IMR-90 (cell line): ENCODE measurements around the gene KAT2A. TPM values are rescaled to one million over a fixed set of nuclear protein-coding genes. Genes with fewer than 3 reads are reported as not detected.

ENCODE experiments used
- ATAC-seq: fragments of 200-7000 bp; cut with Tn5 transposase; 2 replicates; pipeline ENCODE4 v1.9.1; 2020; ENCODE audit warnings: low read depth, mild to moderate bottlenecking, moderate library complexity
- BruUV-seq: library from RNA; stranded (reverse); fragments of 400-500 nt; replicated peaks from 2 replicates; lab custom pipeline; 2021; lab: Mats Ljungman, UMichigan
- CTCF ChIA-PET: fragments of 300-600 bp; formaldehyde crosslinking; extraction: SDS; loops from one replicate; lab custom pipeline; 2021; ENCODE audit warnings: antibody characterized with exemption; lab: Yijun Ruan, JAX
- POLR2A ChIA-PET: fragments of 300-600 bp; sonication (Branson Sonifier 250); formaldehyde crosslinking; loops from one replicate; lab custom pipeline; 2022; ENCODE audit warnings: antibody characterized with exemption; ENCODE audit not compliant: unreplicated experiment; lab: Charles Lee
- DNase-seq: peaks from one replicate; pipeline ENCODE4 v3.0.0; 2013
- H2AFZ ChIP-seq: replicated peaks from 2 replicates; pipeline ENCODE3; 2013; ENCODE audit warnings: low read length, mild to moderate bottlenecking; ENCODE audit not compliant: poor library complexity
- H2AK5ac ChIP-seq: 2 replicates; pipeline ENCODE4 v1.6.1; 2013; ENCODE audit warnings: low read depth, low read length, inconsistent platforms
- H2AK9ac ChIP-seq: replicated peaks from 2 replicates; pipeline ENCODE3; 2013; ENCODE audit warnings: mild to moderate bottlenecking, low read depth, low read length, moderate library complexity; ENCODE audit not compliant: poor library complexity
- H2BK120ac ChIP-seq: 2 replicates; pipeline ENCODE4 v1.6.1; 2013; ENCODE audit warnings: low read depth, low read length, inconsistent platforms
- H2BK15ac ChIP-seq: 3 replicates; pipeline ENCODE4 v1.6.1; 2013; ENCODE audit warnings: low read depth, low read length, inconsistent platforms
- H2BK20ac ChIP-seq: 2 replicates; pipeline ENCODE4 v1.6.1; 2013; ENCODE audit warnings: low read depth, mild to moderate bottlenecking, inconsistent platforms, low read length, moderate library complexity
- H2BK5ac ChIP-seq: 2 replicates; pipeline ENCODE4 v1.6.1; 2013; ENCODE audit warnings: mild to moderate bottlenecking, low read depth, low read length, inconsistent platforms; ENCODE audit not compliant: poor library complexity, severe bottlenecking
- H3K14ac ChIP-seq: replicated peaks from 2 replicates; pipeline ENCODE4 v1.6.1; 2013; ENCODE audit warnings: low read depth, low read length, inconsistent platforms
- H3K18ac ChIP-seq: 2 replicates; pipeline ENCODE4 v1.6.1; 2013; ENCODE audit warnings: low read depth, low read length, control low read depth
- H3K23ac ChIP-seq: 2 replicates; pipeline ENCODE4 v1.6.1; 2013; ENCODE audit warnings: low read depth, low read length, inconsistent platforms
- H3K27ac ChIP-seq: 2 replicates; pipeline ENCODE4 v1.5.1; 2013; ENCODE audit warnings: mild to moderate bottlenecking, control low read depth, low read length; ENCODE audit not compliant: insufficient read depth
- H3K27me3 ChIP-seq: 2 replicates; pipeline ENCODE4 v1.6.1; 2013; ENCODE audit warnings: low read length; ENCODE audit not compliant: control insufficient read depth, insufficient read depth
- H3K36me3 ChIP-seq: 2 replicates; pipeline ENCODE4 v1.6.1; 2013; ENCODE audit warnings: low read length, mixed read lengths; ENCODE audit not compliant: control insufficient read depth, insufficient read depth
- H3K4ac ChIP-seq: 2 replicates; pipeline ENCODE4 v1.6.1; 2013; ENCODE audit warnings: low read depth, low read length, inconsistent platforms
- H3K4me1 ChIP-seq: 2 replicates; pipeline ENCODE4 v1.6.1; 2013; ENCODE audit warnings: low read length, mixed read lengths; ENCODE audit not compliant: control insufficient read depth, insufficient read depth
- H3K4me2 ChIP-seq: 2 replicates; pipeline ENCODE4 v1.6.1; 2013; ENCODE audit warnings: low read depth, mild to moderate bottlenecking, control low read depth, low read length, moderate library complexity
- H3K4me3 ChIP-seq: 2 replicates; pipeline ENCODE4 v1.5.1; 2013; ENCODE audit warnings: low read depth, mild to moderate bottlenecking, control low read depth, low read length, moderate library complexity; ENCODE audit not compliant: insufficient read depth
- H3K56ac ChIP-seq: 2 replicates; pipeline ENCODE4 v1.6.1; 2013; ENCODE audit warnings: low read length, inconsistent platforms; ENCODE audit not compliant: insufficient read depth; ENCODE audit errors: extremely low read depth
- H3K79me1 ChIP-seq, 2 experiments: 2 replicates each; pipeline ENCODE4 v1.6.1; 2013; ENCODE audit warnings: low read length in 2 of 2, inconsistent platforms in 1 of 2, low read depth in 1 of 2
- H3K9ac ChIP-seq: 2 replicates; pipeline ENCODE4 v1.6.1; 2013; ENCODE audit warnings: low read depth, low read length, control low read depth
- H3K9me1 ChIP-seq: 2 replicates; pipeline ENCODE4 v1.6.1; 2013; ENCODE audit warnings: low read length, inconsistent platforms; ENCODE audit not compliant: insufficient read depth
- H3K9me3 ChIP-seq: 2 replicates; pipeline ENCODE4 v1.6.1; 2013; ENCODE audit warnings: low read length; ENCODE audit not compliant: control insufficient read depth, insufficient read depth
- H4K20me1 ChIP-seq: 2 replicates; pipeline ENCODE4 v1.6.1; 2013; ENCODE audit warnings: low read length, inconsistent platforms; ENCODE audit not compliant: insufficient read depth
- H4K5ac ChIP-seq: 2 replicates; pipeline ENCODE4 v1.6.1; 2013; ENCODE audit warnings: mild to moderate bottlenecking, low read depth, low read length, control low read depth
- H4K8ac ChIP-seq, 2 experiments: 2 replicates each; pipeline ENCODE4 v1.6.1; 2013; ENCODE audit warnings: low read depth in 2 of 2, low read length in 2 of 2, control low read depth in 1 of 2, inconsistent platforms in 1 of 2
- H4K91ac ChIP-seq: 2 replicates; pipeline ENCODE4 v1.6.1; 2013; ENCODE audit warnings: low read depth, low read length, inconsistent platforms; ENCODE audit not compliant: insufficient read depth
- CHD1 ChIP-seq: IDR thresholded peaks from 2 replicates; pipeline ENCODE4 v1.6.1; 2012; ENCODE audit warnings: low read depth, low read length, improper control_type of control experiment
- CTCF ChIP-seq: conservative IDR thresholded peaks from 2 replicates; pipeline ENCODE4 v1.5.1; 2012; ENCODE audit warnings: mild to moderate bottlenecking, low read depth, low read length, improper control_type of control experiment
- FOS ChIP-seq: fragments of 150-350 bp; IDR thresholded peaks from 2 replicates; pipeline ENCODE4 v1.6.1; 2016; ENCODE audit warnings: low read depth, low read length
- MAFK ChIP-seq: IDR thresholded peaks from 2 replicates; pipeline ENCODE4 v1.6.1; 2012; ENCODE audit warnings: low read depth, low read length, improper control_type of control experiment
- MXI1 ChIP-seq: IDR thresholded peaks from 2 replicates; pipeline ENCODE4 v1.6.1; 2012; ENCODE audit warnings: low read depth, mild to moderate bottlenecking, low read length, moderate library complexity, borderline replicate concordance
- NFE2L2 ChIP-seq: fragments of 150-350 bp; IDR thresholded peaks from 2 replicates; pipeline ENCODE4 v1.6.1; 2016; ENCODE audit warnings: low read depth, mild to moderate bottlenecking, low read length
- POLR2A ChIP-seq: IDR thresholded peaks from 2 replicates; pipeline ENCODE4 v1.6.1; 2012; ENCODE audit warnings: mild to moderate bottlenecking, low read depth, low read length
- RAD21 ChIP-seq: IDR thresholded peaks from 2 replicates; pipeline ENCODE4 v1.6.1; 2012; ENCODE audit warnings: low read length, improper control_type of control experiment
- RCOR1 ChIP-seq: IDR thresholded peaks from 2 replicates; pipeline ENCODE4 v1.6.1; 2012; ENCODE audit warnings: mild to moderate bottlenecking, low read length, improper control_type of control experiment; ENCODE audit not compliant: insufficient replicate concordance
- RFX5 ChIP-seq: IDR thresholded peaks from 2 replicates; pipeline ENCODE4 v1.8.0; 2012; ENCODE audit warnings: low read depth, mild to moderate bottlenecking, low read length, moderate library complexity
- SMC3 ChIP-seq: fragments of 150-350 bp; IDR thresholded peaks from 2 replicates; pipeline ENCODE4 v1.6.1; 2016; ENCODE audit warnings: low read depth, mild to moderate bottlenecking, antibody characterized with exemption, low read length, moderate library complexity
- WGBS, 2 experiments: methylation state at CpG; one replicate each; pipeline versions ENCODE4 v1.1.5 to v1.1.7; 2013; ENCODE audit warnings: missing lambda C conversion rate in 2 of 2; ENCODE audit not compliant: insufficient read length in 1 of 2; ENCODE audit errors: extremely low coverage in 2 of 2; 5-methylcytosine and 5-hydroxymethylcytosine counted together
- dilution Hi-C: fragments of 300-500 bp; cut with HindIII; formaldehyde crosslinking; loops from one replicate; pipeline ENCODE4 v1.14.3; 2018; ENCODE audit warnings: low sequenced_read_pairs; ENCODE audit not compliant: unreplicated experiment
- in situ Hi-C: fragments of 300-500 bp; cut with MboI; formaldehyde crosslinking; loops from 3 replicates; pipeline ENCODE4 v1.14.3; 2019; ENCODE audit warnings: low sequenced_read_pairs, inconsistent platforms, mixed read lengths
- intact Hi-C: fragments of 100-400 bp; cut with micrococcal nuclease; formaldehyde crosslinking; loops from 2 replicates; pipeline ENCODE4 v1.10.0; 2022
- polyA plus RNA-seq, 3 experiments: library from polyadenylated mRNA; depleted of rRNA; stranded (reverse); fragments of >200 nt; gene quantifications; 2 replicates each; pipeline ENCODE4 v1.2.3, GENCODE V29; 2012; ENCODE audit warnings: low replicate concordance in 1 of 3
- total RNA-seq: library from RNA; depleted of rRNA; stranded (reverse); fragments of >200 nt; gene quantifications from 2 replicates; pipeline ENCODE4 v1.2.3, GENCODE V29; 2012
- TF ChIP-seq, protein P1 (sequence below): fragments of 150-350 bp; IDR thresholded peaks from 2 replicates; pipeline ENCODE4 v1.6.1; 2017; ENCODE audit warnings: mild to moderate bottlenecking, antibody characterized with exemption, low read length, low read depth
- TF ChIP-seq, protein P2 (sequence below): fragments of 150-350 bp; IDR thresholded peaks from 2 replicates; pipeline ENCODE4 v1.6.1; 2016; ENCODE audit warnings: low read depth, mild to moderate bottlenecking, low read length, moderate library complexity, borderline replicate concordance

The KAT2A gene
- total and polyA plus RNA-seq, 2 of the 4 experiments (the other 2 are of a cell fraction): 6.3 to 28.2 TPM

GRCh38 chr17:42103221-42103954, 17.8 kb downstream of the KAT2A start:
- Histone ChIP-seq H4K8ac (no peak overlapping the region), H3K18ac (no peak overlapping the region), H3K36me3 (no peaks in the 10 kb centered on the region), H3K4me1 (0 out of 2 replicates have a peak, but pooled peaks cover 2% of the 10 kb centered on the region), H3K14ac (no peak overlapping the region), H3K4ac (no peak overlapping the region), H3K4me3 (no peak overlapping the region), H2BK120ac (no peak overlapping the region), H3K27me3 (peaks cover 21% of the 10 kb centered on the region), H2AK9ac (no peak overlapping the region), H2AFZ (no peak overlapping the region), H3K56ac (no peak overlapping the region), H3K9me1 (peaks cover 4% of the 10 kb centered on the region; the same call in 1 of the 2 replicates), H3K4me2 (no peak overlapping the region), H2BK20ac (no peak overlapping the region), H4K91ac (no peak overlapping the region), H3K79me1 (no peaks in the 10 kb centered on the region), H3K9me3 (no peaks in the 10 kb centered on the region), H3K23ac (no peak overlapping the region), H2BK5ac (no peak overlapping the region), H3K9ac (no peak overlapping the region), H3K27ac (no peak overlapping the region), H2AK5ac (no peak overlapping the region), H4K5ac (no peak overlapping the region), H4K20me1 (no peaks in the 10 kb centered on the region), H2BK15ac (no peak overlapping the region)
- TF ChIP-seq NFE2L2 (no peak), SMC3 (no peak), MXI1 (no peak), RCOR1 (no peak), FOS (no peak), RAD21 (no peak), CTCF (no peak), RFX5 (no peak), CHD1 (no peak), MAFK (no peak), POLR2A (no peak)
- TF ChIP-seq, protein P1, sequence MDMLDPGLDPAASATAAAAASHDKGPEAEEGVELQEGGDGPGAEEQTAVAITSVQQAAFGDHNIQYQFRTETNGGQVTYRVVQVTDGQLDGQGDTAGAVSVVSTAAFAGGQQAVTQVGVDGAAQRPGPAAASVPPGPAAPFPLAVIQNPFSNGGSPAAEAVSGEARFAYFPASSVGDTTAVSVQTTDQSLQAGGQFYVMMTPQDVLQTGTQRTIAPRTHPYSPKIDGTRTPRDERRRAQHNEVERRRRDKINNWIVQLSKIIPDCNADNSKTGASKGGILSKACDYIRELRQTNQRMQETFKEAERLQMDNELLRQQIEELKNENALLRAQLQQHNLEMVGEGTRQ: no peak
- TF ChIP-seq, protein P2, sequence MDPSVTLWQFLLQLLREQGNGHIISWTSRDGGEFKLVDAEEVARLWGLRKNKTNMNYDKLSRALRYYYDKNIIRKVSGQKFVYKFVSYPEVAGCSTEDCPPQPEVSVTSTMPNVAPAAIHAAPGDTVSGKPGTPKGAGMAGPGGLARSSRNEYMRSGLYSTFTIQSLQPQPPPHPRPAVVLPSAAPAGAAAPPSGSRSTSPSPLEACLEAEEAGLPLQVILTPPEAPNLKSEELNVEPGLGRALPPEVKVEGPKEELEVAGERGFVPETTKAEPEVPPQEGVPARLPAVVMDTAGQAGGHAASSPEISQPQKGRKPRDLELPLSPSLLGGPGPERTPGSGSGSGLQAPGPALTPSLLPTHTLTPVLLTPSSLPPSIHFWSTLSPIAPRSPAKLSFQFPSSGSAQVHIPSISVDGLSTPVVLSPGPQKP: no peak
- dilution Hi-C loops (no loop called here), intact Hi-C loops (no loop called here), in situ Hi-C loops (no loop called here)
- no peak for DNase-seq
- no peak for ATAC-seq
- 68% methylated on average over 7 of the region's 11 CpGs; no CpG with 5 or more reads in 1 of the 2 experiments for WGBS, 2 experiments
- ChIA-PET CTCF (no interaction called here), POLR2A (interaction anchor here (0.6 kb wide), 1 partner anchor 206 kb away, joined by 13 read pairs; no protein-coding TSS in a partner anchor)
- no TSS peak for BruUV-seq
